Bronchial epithelial cell (primary cell): ENCODE measurements around the gene TOR2A. TPM values are rescaled to one million over a fixed set of nuclear protein-coding genes. Genes with fewer than 3 reads are reported as not detected.

Experiments used
- DNase-seq: peaks from one replicate; pipeline ENCODE4 v3.0.0-alpha.2; 2010; ENCODE audit warnings: low read depth
- FAIRE-seq: peaks from 2 replicates; lab custom pipeline; 2011; peaks lifted over from hg19 to GRCh38; lab: Jason Lieb, UNC
- H3K27me3 ChIP-seq: 2 replicates; pipeline ENCODE4 v1.5.1; 2011; ENCODE audit warnings: low read length; ENCODE audit not compliant: control insufficient read depth, insufficient read depth
- H3K36me3 ChIP-seq: 2 replicates; pipeline ENCODE4 v1.5.1; 2011; ENCODE audit warnings: low read length; ENCODE audit not compliant: control insufficient read depth, insufficient read depth
- H3K4me3 ChIP-seq: 2 replicates; pipeline ENCODE4 v1.5.1; 2011; ENCODE audit warnings: mild to moderate bottlenecking, low read depth, low read length, control low read depth
- total RNA-seq: library from RNA; depleted of rRNA; stranded (reverse); fragments of >200 nt; gene quantifications from 2 replicates; pipeline ENCODE4 v1.2.1, GENCODE V29; 2014
- TF ChIP-seq, protein P1 (sequence below): IDR thresholded peaks from 2 replicates; pipeline ENCODE4 v1.5.1; 2011; ENCODE audit warnings: mild to moderate bottlenecking, moderate library complexity, low read length, control low read depth, inconsistent platforms; ENCODE audit not compliant: insufficient read depth, severe bottlenecking

TOR2A gene
- total RNA-seq, 1 donor from 2014 or later, result 1.8 TPM

DNA sequence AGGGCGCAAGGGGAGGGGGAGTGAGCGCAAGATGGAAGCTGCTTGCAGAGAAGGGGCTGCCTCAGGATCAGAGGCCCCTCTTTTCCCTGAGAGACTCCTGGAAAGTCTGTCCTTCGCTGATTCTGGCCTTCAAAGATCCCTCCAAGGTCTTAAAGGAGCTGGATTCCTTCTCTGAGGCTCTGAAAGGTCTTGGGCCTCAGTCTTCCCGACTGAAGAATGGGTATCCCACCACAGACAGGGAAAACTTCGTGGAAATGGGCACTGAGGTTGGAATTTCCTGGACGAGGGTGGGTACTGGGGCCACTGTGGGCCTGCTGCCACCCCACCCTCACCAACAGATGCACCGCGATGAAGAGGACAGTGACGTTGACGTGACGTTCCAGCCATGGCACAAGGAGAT, 22.7 kb downstream of the TOR2A start:
- TF ChIP-seq, protein P1, sequence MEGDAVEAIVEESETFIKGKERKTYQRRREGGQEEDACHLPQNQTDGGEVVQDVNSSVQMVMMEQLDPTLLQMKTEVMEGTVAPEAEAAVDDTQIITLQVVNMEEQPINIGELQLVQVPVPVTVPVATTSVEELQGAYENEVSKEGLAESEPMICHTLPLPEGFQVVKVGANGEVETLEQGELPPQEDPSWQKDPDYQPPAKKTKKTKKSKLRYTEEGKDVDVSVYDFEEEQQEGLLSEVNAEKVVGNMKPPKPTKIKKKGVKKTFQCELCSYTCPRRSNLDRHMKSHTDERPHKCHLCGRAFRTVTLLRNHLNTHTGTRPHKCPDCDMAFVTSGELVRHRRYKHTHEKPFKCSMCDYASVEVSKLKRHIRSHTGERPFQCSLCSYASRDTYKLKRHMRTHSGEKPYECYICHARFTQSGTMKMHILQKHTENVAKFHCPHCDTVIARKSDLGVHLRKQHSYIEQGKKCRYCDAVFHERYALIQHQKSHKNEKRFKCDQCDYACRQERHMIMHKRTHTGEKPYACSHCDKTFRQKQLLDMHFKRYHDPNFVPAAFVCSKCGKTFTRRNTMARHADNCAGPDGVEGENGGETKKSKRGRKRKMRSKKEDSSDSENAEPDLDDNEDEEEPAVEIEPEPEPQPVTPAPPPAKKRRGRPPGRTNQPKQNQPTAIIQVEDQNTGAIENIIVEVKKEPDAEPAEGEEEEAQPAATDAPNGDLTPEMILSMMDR, result no peak
- DNase-seq (no peak), FAIRE-seq (peak; percentile 7)
- no peaks in the 10 kb centered on the region for H3K27me3 ChIP-seq
- no peak overlapping the region for H3K4me3 ChIP-seq
- H3K36me3 ChIP-seq, result peaks cover 3% of the 10 kb centered on the region

DNA sequence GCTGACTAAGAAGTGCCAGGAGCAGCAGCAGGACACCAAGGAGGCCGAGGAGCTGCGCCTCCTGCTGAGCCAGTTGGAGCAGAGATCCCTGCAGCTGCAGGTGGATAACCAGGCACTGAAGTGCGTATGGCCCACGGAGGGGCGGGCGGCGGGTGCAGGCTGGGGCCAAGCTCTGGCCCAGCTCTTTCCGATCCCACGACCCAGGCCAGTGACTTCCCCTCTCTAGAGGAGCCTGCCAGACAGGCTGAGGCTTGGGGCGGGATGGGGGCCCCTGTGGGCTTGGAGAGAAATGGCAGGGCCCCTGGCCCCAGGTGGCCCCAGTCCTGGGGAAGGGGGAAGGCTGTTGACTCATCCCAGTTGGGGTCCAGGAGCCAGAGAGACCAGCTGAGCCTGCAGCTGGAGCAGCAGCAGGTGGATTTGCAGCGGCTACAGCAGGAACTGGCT, 23.2 kb downstream of the TOR2A start:
- H3K36me3 ChIP-seq, result peaks cover 3% of the 10 kb centered on the region
- TF ChIP-seq, protein P1, result no peak
- FAIRE-seq (no peak), DNase-seq (no peak)
- H3K4me3 ChIP-seq, result no peak overlapping the region
- no peaks in the 10 kb centered on the region for H3K27me3 ChIP-seq

DNA sequence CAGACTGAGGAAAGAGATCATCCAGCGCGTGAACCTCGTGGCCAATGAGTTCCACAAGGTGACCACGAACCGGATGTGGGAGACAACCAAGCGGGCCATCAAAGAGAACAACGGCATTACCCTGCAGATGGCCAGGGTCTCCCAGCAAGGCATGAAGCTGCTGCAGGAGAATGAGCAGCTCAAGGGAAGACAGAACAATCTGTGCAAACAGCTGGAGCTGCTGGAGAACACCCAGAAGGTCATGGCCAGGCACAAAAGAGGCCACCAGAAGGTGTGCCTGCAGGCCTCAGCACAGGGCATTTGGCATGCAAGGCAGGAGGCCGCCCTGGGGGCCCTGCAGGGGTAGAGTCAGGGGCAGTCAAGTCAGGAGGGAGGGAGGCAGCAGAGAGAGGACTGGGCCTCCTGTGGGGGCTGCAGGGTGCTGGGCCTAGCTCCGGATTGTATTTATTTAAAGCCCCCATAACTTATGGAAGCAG, 23.8 kb downstream of the TOR2A start:
- DNase-seq (no peak), FAIRE-seq (no peak)
- Histone ChIP-seq H3K36me3 (peaks cover 3% of the 10 kb centered on the region), H3K27me3 (no peaks in the 10 kb centered on the region), H3K4me3 (no peak overlapping the region)
- TF ChIP-seq, protein P1, result no peak

- FAIRE-seq (no peak), DNase-seq (no peak)
- peaks cover 3% of the 10 kb centered on the region for H3K36me3 ChIP-seq
- H3K27me3 ChIP-seq, result no peaks in the 10 kb centered on the region
- H3K4me3 ChIP-seq, result no peak overlapping the region
- TF ChIP-seq, protein P1, result no peak
Measured at GRCh38 chr9:127710204-127710783, 24.8 kb downstream of the TOR2A start.

DNA sequence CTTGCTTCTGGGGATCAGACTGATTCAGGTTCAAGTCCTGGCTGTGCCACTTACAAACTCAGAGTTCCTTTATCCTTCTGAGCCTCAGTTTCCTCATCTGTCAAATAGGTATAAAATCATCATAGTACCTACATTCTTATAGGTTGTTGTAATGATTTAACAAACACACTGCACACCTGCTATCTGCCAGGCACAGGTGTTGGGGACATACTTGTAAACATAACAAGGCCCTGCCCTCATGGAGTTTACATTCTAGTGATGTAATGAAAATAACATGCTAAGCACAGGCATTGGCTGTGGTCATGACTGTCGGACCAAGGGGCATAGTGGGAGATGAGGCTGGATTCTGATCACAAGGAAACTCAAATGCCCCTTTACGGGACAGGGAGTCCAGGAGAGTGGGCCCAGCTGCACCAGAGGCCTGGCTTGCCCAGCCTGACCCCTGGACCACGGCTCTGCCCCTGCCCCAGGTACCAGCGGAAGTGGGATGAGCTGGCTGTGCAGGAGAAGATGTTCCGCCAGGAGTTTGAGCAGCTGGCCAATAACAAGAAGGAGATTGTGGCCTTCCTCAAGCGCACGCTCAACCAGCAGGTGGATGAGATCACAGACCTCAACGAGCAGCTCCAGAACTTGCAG, 26.0 kb downstream of the TOR2A start:
- no peak overlapping the region for H3K4me3 ChIP-seq
- TF ChIP-seq, protein P1, result no peak
- H3K27me3 ChIP-seq, result no peaks in the 10 kb centered on the region
- FAIRE-seq (no peak), DNase-seq (no peak)
- peaks cover 3% of the 10 kb centered on the region for H3K36me3 ChIP-seq
